AG04449 (cell line): ENCODE data around the gene CCDC85A.
A peak's percentile ranks its signal among the peaks of the same experiment; 100 is the strongest.

ENCODE experiments used
- CTCF ChIA-PET: fragments of 350-600 bp; formaldehyde crosslinking; extraction: SDS; loops from one replicate; lab custom pipeline; 2021; ENCODE audit warnings: antibody characterized with exemption; lab: Yijun Ruan, JAX
- POLR2A ChIA-PET: fragments of 400-600, 350-600 bp; formaldehyde crosslinking; extraction: SDS; loops from one replicate; lab custom pipeline; 2020; ENCODE audit warnings: antibody characterized with exemption, inconsistent platforms; lab: Yijun Ruan, JAX
- DNase-seq: peaks from one replicate; pipeline ENCODE4 v3.0.0-alpha.2; 2010; ENCODE audit warnings: low read depth, low spot score
- H3K4me3 ChIP-seq: 2 replicates; pipeline ENCODE4 v1.5.1; 2011; ENCODE audit warnings: low read depth, mild to moderate bottlenecking, control low read depth, low read length
- CTCF ChIP-seq: IDR thresholded peaks from one replicate; pipeline ENCODE4 v1.5.1; 2011; ENCODE audit warnings: mild to moderate bottlenecking, moderate library complexity, low read length, control low read depth, inconsistent platforms; ENCODE audit not compliant: insufficient read depth; ENCODE audit errors: missing control alignments

Gene CCDC85A

DNA sequence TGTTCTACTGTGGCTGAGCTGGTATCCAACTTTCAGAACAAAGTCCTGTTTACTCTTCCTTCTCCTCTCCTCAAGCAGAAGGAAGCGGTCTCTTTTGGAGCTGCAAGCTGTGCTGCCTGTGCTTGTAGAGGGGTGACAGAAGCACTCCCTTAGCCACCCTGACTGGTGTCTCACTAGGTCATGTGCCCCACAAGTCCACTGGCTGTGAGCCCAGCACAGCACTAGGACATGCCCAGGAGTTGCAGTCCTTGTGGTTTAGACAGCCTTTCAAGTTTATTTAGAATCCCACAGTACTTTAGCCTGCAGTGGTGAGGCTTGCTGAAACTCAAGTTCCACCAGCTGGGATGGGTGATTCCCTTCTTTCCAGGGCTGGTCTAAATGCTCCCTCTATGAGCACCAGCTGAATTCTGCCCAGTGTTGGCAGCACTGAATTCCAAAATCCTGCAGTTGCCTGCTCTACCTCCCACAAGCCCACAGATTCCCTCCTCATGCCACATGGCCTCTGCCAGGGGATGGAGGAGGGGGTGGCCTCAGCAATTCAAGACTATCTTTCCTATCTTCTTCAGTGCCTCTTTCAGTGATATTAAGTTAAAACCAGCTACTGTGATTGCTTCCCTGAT, 61.2 kb downstream of the CCDC85A start:
- CTCF ChIA-PET = no interaction called here
- POLR2A ChIA-PET = no interaction called here
- H3K4me3 ChIP-seq = no peak overlapping the region
- DNase-seq = peak; percentile 28
- TF ChIP-seq CTCF = no peak

- DNase-seq = no peak
- no peak for TF ChIP-seq CTCF
- no peak overlapping the region for H3K4me3 ChIP-seq
- POLR2A ChIA-PET = no interaction called here
- CTCF ChIA-PET = no interaction called here
Observed at GRCh38 chr2:56248965-56249742, 65.4 kb downstream of the CCDC85A start.

DNA sequence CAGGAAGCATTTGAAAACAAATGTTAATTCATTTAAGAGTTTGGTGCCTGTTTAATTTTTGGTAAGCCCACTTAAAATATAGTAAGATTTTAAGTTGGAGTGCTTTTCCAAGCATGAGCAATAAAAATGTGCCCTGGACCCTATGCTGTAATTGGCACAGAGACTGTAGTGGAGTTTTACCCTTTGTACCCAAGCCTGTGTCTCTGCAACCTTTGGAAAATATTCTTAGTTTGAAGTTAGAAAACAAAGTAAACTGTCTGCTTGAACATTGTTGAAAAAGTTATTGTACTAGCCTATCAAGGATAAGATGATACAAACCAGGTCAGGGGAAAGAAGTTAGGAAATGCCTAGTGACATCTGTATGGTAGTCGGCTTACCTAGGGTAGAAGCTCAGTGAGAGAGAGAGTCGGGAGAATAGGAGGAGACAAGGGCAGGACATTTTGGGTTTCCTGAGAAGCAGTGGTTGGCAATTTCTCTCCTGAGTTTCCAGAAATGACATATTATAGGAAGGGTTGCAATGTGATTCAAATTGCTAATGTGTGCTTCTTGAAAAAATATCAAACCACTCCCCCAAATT, 66.5 kb downstream of the CCDC85A start:
- no peak for TF ChIP-seq CTCF
- no peak overlapping the region for H3K4me3 ChIP-seq
- POLR2A ChIA-PET = no interaction called here
- CTCF ChIA-PET = no interaction called here
- DNase-seq = no peak

DNA sequence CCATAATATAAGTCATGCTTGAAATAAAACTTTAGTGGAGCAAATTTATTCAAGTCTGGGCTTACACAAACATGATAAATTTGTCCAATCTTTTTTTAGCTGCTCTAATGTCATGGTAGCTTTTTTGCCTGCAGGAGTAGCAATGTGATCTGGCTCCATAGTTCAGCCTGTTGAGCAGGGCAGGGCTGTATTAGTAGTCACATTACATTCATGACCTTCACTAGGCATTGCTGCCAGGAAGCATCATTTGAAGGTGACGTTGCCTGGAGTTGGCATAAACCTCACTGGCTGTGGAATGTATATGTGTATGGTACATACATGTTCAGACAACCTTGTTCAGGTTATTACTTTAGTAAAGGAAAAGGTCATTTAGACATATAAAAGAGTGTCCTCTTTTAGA, 76.6 kb downstream of the CCDC85A start:
- no peak for DNase-seq
- no peak for TF ChIP-seq CTCF
- POLR2A ChIA-PET = no interaction called here
- CTCF ChIA-PET = no interaction called here
- H3K4me3 ChIP-seq = no peak overlapping the region

GRCh38 chr2:56262241-56262640, 78.5 kb downstream of the CCDC85A start:
- ChIA-PET POLR2A (no interaction called here), CTCF (no interaction called here)
- no peak for TF ChIP-seq CTCF
- H3K4me3 ChIP-seq = no peak overlapping the region
- DNase-seq = no peak

- ChIA-PET CTCF (no interaction called here), POLR2A (no interaction called here)
- DNase-seq = no peak
- no peak overlapping the region for H3K4me3 ChIP-seq
- TF ChIP-seq CTCF = no peak
Observed at GRCh38 chr2:56263876-56264275, 80.1 kb downstream of the CCDC85A start.
